Progenitor cell of endocrine pancreas (in vitro differentiated cells): ENCODE measurements around the gene FBXW10. TPM values are rescaled to one million over a fixed set of nuclear protein-coding genes. Genes with fewer than 3 reads are reported as not detected.
"Not testable (repeated sequence)": the region's sequence is repeated elsewhere in the genome, so short reads cannot be mapped to it uniquely, and the experiment has no call there.

Experiments
- DNase-seq: peaks from one replicate; pipeline ENCODE4 v3.0.0; 2021; ENCODE audit warnings: low spot score; ENCODE audit not compliant: unreplicated experiment
- H3K27ac Mint-ChIP-seq: 2 replicates; pipeline ENCODE4 v1.8.0; 2021; ENCODE audit warnings: mild to moderate bottlenecking, moderate library complexity, mixed read lengths
- H3K27me3 Mint-ChIP-seq: 2 replicates; pipeline ENCODE4 v1.8.0; 2021; ENCODE audit warnings: mixed read lengths
- H3K36me3 Mint-ChIP-seq: 2 replicates; pipeline ENCODE4 v1.8.0; 2022; ENCODE audit warnings: mixed read lengths; ENCODE audit not compliant: insufficient read depth
- H3K4me1 Mint-ChIP-seq: 2 replicates; pipeline ENCODE4 v1.8.0; 2021; ENCODE audit warnings: low read depth, mixed read lengths
- H3K4me3 Mint-ChIP-seq: 2 replicates; pipeline ENCODE4 v1.8.0; 2021; ENCODE audit warnings: low read depth, mild to moderate bottlenecking, moderate library complexity, mixed read lengths
- H3K9me3 Mint-ChIP-seq: 2 replicates; pipeline ENCODE4 v1.8.0; 2021; ENCODE audit warnings: low read depth, mixed read lengths
- total RNA-seq: library from RNA; stranded (reverse); gene quantifications from 2 replicates; pipeline ENCODE4 v1.2.1, GENCODE V29; 2021

The FBXW10 gene
- total RNA-seq, 1 donor from 2014 or later = 0.12 TPM

DNA sequence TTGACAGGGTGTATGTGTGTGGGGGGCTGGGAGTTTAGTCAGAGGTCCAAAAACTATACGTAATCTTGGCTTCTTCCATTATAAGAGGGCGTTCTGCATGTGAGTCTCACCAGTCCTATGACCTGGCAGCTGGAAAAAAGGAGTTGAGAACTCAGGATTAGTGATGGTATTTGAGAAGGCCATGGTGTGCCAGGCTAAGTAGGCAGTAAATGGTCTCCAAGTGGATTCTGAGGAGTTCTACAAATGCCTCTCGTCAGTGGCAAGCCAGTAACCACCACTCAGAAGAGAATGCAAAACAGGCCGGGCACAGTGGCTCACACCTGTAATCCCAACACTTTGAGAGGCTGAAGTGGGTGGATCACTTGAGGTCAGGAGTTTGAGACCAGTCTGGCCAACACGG, 21.2 kb upstream of the FBXW10 start:
- not testable (repeated sequence) for H3K36me3 Mint-ChIP-seq

DNA sequence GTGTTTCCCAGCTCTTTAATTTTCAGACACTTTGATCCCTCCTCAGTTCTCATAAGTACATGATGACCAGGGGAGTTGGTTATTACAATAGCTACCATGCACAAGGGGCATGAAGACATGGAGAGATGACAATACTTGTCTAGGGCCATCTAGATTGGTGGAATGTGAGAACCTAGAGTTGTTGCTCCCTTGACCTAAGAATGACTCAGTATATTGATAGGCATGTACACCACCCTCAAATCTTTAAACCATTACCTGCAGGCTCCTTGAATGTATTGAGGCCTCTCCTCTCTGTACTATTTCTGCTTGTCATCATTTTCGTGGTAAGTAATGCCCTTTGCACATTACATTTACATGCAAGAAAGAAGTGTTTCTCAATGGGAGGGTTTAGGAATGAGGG, 20.3 kb upstream of the FBXW10 start:
- H3K27ac Mint-ChIP-seq, H3K27me3 Mint-ChIP-seq, H3K36me3 Mint-ChIP-seq, H3K4me3 Mint-ChIP-seq, H3K9me3 Mint-ChIP-seq, DNase-seq: not testable (repeated sequence)
- peaks cover 12% of the 10 kb centered on the region for H3K4me1 Mint-ChIP-seq

More for the DNA sequence above, 21.2 kb upstream of the FBXW10 start:
- not testable (repeated sequence) for H3K27me3 Mint-ChIP-seq, H3K27ac Mint-ChIP-seq, H3K9me3 Mint-ChIP-seq, H3K4me3 Mint-ChIP-seq, DNase-seq
- peaks cover 14% of the 10 kb centered on the region for H3K4me1 Mint-ChIP-seq

DNA sequence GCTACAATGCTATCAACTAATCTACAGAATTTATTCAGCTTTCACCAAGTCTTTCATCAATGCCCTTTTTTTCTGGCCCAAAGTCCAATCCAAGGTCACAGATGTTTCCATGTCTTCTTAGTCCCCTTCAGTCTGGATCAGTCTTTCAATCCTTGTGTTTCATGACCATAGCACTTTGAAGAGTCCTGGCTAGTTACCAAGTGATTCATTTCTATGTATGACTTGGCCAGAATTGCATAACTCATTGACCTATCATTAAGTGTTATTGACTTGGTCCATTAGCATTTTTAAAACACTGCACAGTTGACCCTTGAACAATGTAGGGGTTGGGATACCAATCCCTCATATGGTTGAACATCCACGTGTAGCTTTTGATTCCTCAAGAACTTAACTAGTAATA, 11.4 kb upstream of the FBXW10 start:
- H3K27ac Mint-ChIP-seq, H3K9me3 Mint-ChIP-seq, DNase-seq, H3K4me1 Mint-ChIP-seq, H3K4me3 Mint-ChIP-seq, H3K36me3 Mint-ChIP-seq, H3K27me3 Mint-ChIP-seq: not testable (repeated sequence)

DNA sequence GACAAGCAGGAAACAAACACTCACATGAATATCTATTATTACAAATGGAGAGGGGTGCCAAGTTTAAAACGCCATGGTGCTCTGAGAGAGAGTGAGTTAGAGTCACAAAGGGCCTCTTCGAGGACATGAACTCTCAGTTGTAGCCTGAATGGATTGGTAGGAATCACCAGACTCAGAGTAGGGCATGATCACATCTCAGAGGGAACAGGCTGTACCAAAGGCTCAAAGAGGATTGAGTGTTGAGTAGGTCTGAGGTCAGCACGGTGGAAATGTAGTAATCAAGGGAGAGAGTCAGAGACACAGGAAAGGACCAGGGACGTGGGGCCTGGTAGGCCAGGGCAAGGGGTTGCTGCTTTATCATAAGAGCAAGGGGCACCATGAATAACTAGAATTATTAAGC, 10.5 kb upstream of the FBXW10 start:
- not testable (repeated sequence) for H3K27me3 Mint-ChIP-seq, H3K4me1 Mint-ChIP-seq, H3K4me3 Mint-ChIP-seq, H3K36me3 Mint-ChIP-seq, H3K27ac Mint-ChIP-seq, H3K9me3 Mint-ChIP-seq, DNase-seq

DNA sequence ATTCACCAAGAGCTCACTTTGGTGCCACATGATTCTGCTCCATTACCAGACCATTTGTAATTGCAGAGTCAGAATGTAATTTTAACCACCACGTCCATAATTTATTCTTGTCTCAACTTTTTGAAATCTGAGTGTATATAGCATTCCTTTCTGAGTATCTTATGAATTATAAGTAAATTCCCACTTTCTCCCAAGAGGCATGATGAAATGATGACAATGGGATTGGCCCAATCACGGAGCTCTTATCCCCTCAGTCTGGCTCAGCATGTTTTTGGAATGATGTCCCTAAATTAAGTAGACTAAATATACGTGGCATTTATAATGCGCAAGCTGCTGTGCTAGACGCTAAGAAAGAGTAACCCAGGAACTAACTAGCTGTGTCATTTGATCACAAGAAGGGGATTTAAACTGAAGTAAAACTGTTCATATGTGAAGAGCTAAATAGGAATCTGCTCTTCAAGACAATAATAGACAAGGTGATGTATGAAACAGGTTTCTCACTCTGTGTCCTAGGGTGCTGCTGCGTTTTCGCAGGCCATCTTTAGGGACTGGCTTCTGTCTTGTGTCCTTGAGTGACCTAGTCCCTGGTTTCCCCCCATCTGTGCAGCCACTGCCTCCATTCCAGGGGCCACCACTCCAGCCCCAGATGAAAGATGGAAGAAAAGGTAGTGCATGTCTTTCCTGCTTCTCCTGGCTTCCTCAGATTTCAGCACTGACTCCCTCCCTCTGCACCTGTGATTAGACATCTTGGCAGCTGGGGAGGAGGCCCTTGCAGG, 4.0 kb upstream of the FBXW10 start:
- not testable (repeated sequence) for H3K9me3 Mint-ChIP-seq, H3K27me3 Mint-ChIP-seq, H3K27ac Mint-ChIP-seq, DNase-seq, H3K4me1 Mint-ChIP-seq, H3K36me3 Mint-ChIP-seq, H3K4me3 Mint-ChIP-seq

DNA sequence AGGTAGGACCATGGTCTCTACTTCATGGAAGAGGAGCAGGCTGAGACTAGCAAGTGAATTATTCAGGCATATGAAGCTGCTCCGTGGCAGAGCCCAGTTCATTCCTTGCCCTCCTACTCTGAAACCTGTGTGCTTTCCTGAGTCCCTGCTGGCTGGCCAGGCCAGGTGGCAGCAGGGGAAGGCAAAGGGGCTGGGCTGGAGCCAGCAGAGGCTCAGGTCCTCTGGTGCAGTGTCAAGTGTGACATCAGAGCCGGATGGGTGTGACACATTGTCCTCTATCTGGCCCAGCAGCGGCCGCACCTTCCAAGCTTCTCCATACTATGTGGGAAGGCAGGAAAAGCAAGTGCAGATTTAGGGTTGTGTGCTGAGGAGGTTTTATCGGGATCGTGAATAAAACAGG, 2.6 kb upstream of the FBXW10 start:
- not testable (repeated sequence) for H3K4me1 Mint-ChIP-seq, DNase-seq, H3K27me3 Mint-ChIP-seq, H3K9me3 Mint-ChIP-seq, H3K4me3 Mint-ChIP-seq, H3K27ac Mint-ChIP-seq, H3K36me3 Mint-ChIP-seq

DNA sequence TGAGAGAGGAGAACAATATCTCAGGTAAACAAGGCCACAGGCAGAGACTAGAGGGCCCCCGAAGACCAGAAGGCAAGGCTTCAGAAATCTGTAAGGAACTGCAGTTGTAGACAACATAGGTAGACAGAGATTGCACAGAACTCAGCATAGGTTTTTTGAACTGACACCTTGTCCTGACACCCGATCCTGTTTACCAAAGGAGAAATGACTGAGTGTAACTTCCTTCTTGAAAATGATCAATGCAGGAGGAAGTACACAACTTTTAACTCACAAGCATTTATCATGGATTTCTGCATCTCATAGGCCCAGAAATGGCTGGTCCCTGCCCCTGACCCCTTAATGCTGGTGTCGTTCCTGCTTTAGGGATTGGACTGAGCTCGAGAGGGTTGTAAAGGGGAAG, 872 bp downstream of the FBXW10 start:
- DNase-seq = not testable (repeated sequence)

DNA sequence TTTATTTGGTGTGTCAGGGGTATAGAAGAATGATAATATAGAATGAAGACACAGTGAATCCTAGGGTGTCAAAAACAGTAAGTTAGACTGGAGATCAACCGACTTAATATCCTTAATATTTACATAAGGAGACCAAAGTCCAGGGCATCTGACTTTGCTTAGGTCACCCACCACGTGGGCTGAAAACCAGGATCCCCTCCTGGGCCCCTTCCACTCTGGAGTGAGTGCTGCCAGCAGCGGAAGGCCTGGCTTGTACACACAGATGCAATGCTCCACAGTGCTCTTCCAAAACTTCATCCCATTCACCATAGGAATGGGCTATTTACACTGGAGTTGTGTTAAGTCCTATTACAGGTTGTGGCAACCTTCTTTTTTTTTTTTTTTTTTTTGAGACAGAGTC, 2.7 kb downstream of the FBXW10 start:
- H3K9me3 Mint-ChIP-seq, H3K27me3 Mint-ChIP-seq, H3K4me3 Mint-ChIP-seq, DNase-seq, H3K36me3 Mint-ChIP-seq, H3K27ac Mint-ChIP-seq: not testable (repeated sequence)
- peaks cover 10% of the 10 kb centered on the region for H3K4me1 Mint-ChIP-seq

More for the DNA sequence above, 872 bp downstream of the FBXW10 start:
- peaks cover 10% of the 10 kb centered on the region for H3K4me1 Mint-ChIP-seq
- not testable (repeated sequence) for H3K27me3 Mint-ChIP-seq, H3K4me3 Mint-ChIP-seq, H3K9me3 Mint-ChIP-seq, H3K36me3 Mint-ChIP-seq, H3K27ac Mint-ChIP-seq

DNA sequence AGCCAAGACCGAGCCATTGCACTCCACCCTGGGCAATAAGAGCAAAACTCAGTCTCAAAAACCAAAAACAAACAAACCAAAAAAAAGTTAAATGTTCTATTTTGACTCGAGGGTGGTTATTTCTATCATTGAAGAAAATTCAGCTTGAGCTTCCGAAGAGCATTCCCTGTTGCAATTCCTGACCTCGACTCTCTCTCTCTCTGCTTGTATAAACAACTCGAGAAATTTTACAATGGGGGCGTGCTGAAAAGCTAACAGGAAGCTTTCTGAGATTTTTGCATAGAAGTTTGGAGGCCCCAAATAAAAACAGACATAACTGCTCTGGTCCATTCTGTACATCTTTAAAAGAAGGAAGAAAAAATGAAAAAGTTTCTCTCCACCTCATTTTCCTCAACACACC, 3.6 kb downstream of the FBXW10 start:
- not testable (repeated sequence) for H3K36me3 Mint-ChIP-seq, DNase-seq, H3K27ac Mint-ChIP-seq, H3K9me3 Mint-ChIP-seq, H3K27me3 Mint-ChIP-seq, H3K4me3 Mint-ChIP-seq
- H3K4me1 Mint-ChIP-seq = peaks cover 10% of the 10 kb centered on the region

DNA sequence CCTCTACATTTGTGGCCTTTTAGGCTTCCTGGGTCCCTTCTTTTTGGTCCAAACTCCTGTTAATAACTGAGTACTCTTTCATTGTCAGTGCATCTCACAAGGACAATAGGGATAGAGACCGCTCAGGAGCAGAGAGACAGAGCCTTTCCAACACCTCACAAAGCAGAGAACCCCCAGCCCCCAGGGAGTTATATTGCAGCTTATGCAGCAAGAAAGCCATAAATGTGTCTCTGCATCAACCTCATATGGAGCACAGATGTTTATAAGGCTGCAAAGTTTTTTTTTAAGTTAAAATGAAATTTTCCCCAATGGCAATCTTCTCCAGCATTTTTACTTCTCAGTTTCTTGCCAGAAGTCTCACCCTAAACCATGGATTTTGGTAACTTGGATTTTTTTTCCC, 6.4 kb downstream of the FBXW10 start:
- peaks cover 19% of the 10 kb centered on the region for H3K4me1 Mint-ChIP-seq
- DNase-seq, H3K27ac Mint-ChIP-seq, H3K4me3 Mint-ChIP-seq, H3K27me3 Mint-ChIP-seq, H3K9me3 Mint-ChIP-seq, H3K36me3 Mint-ChIP-seq: not testable (repeated sequence)

DNA sequence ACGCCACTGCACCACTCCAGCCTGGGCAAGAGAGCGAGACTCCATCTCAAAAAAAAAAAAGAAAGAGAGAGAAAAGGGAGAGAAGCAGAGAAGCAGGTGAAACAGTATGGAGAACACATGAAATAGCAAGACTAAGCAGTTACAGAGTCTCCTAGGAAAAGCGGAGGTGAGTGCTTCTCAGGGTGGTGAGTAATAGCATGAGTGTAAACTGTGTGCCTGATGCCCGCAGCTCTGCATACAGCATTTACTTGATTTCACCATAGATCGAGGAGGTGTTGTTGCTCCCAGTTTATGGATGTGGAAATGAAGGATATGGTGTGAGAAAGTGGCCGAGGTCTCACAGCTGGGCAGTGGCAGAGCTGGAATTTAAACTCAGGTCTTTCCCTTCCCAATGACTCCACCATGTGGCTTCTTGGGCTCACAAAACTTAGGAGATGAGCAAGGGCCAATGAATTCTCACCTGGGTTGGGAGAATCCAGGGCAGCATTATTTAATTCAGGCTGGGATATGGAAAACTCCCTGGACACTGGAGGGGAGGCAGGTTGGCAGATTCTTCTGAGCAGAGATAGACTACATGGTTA, 10.1 kb downstream of the FBXW10 start:
- H3K27me3 Mint-ChIP-seq, H3K4me3 Mint-ChIP-seq, H3K36me3 Mint-ChIP-seq, H3K9me3 Mint-ChIP-seq, H3K27ac Mint-ChIP-seq, DNase-seq: not testable (repeated sequence)
- H3K4me1 Mint-ChIP-seq = peaks cover 13% of the 10 kb centered on the region

DNA sequence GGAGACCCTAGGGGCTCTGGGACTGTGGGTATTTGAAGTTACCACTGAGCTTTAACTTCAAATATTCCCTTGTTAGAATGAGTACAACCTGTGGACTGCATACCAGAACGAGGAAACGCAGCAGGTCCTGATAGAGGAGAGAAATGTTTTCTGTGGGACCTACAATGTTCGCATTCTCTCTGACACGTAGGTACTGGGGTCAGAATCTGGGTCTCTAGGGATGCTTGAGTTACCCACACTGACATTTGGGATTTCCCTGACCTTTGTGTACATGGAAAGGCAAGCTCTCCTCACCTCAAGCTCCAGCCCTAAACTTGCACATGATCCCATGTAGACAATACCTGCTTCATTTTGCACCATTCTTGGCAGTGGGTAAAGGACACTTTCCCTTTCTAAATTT, 12.1 kb downstream of the FBXW10 start:
- H3K4me3 Mint-ChIP-seq, H3K9me3 Mint-ChIP-seq, H3K36me3 Mint-ChIP-seq, H3K27ac Mint-ChIP-seq, DNase-seq, H3K27me3 Mint-ChIP-seq: not testable (repeated sequence)
- peaks cover 13% of the 10 kb centered on the region for H3K4me1 Mint-ChIP-seq

DNA sequence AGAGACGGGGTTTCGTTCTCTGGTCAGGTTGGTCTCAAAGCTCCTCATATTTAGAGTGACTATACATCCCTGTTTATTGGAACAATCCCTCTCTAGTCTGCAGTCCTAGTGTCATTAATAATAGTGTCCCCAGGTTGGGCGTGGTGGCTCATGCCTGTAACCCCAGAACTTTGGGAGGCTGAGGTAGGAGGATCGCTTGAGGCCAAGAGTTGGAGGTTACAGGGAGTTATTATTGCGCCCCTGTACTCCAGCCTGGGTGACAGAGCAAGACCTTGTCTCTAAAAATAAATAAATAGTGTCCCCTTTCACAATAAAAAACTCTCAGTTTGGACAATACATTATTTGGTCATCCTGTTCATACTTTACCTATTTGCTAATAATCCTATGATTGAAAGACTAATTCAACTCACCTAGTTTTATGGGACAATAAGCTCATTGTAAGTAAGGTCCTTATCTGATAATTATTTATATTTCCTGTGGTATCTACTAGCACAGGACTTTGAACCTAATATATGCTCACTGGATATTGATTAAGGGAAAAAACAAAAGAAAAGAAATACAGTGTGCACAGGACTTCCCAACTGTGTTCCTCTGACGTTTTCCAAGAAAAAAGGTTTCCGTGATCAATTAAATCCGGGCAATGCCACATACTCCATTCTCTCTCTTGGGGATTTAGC, 13.7 kb downstream of the FBXW10 start:
- H3K9me3 Mint-ChIP-seq, H3K4me3 Mint-ChIP-seq, H3K36me3 Mint-ChIP-seq, DNase-seq, H3K27me3 Mint-ChIP-seq: not testable (repeated sequence)
- H3K4me1 Mint-ChIP-seq = peaks cover 13% of the 10 kb centered on the region
- peak overlapping the region; percentile 76 for H3K27ac Mint-ChIP-seq
